ENCODE data around the gene NBPF26.
"Not testable (repeated sequence)": the region's sequence is repeated elsewhere in the genome, so short reads cannot be mapped to it uniquely, and the experiment has no call there.

The NBPF26 gene

GRCh38 chr1:120858144-120858543 lies 134.4 kb downstream of the NBPF26 start:
- DNase-seq (ENCODE audit: low read depth) = not testable (repeated sequence)

GRCh38 chr1:120859615-120860234 lies 136.0 kb downstream of the NBPF26 start:
- DNase-seq (ENCODE audit: low read depth) = not testable (repeated sequence)

GRCh38 chr1:120878206-120878605 lies 154.5 kb downstream of the NBPF26 start:
- not testable (repeated sequence) for DNase-seq (ENCODE audit: low read depth)

GRCh38 chr1:120880056-120880455 lies 156.3 kb downstream of the NBPF26 start:
- not testable (repeated sequence) for DNase-seq (ENCODE audit: low read depth)

GRCh38 chr1:120881934-120882333 lies 158.2 kb downstream of the NBPF26 start:
- DNase-seq (ENCODE audit: low read depth) = not testable (repeated sequence)
